GM12878 (cell line): ENCODE results near the gene CRKL. TPM values are rescaled to one million over a fixed set of nuclear protein-coding genes. Genes with fewer than 3 reads are reported as not detected.

ENCODE experiments used
- ATAC-seq: fragments of 200-7000 bp; cut with Tn5 transposase; 3 replicates; pipeline ENCODE4 v1.9.1; 2020; ENCODE audit warnings: mild to moderate bottlenecking, moderate library complexity
- BruUV-seq: library from RNA; stranded (reverse); fragments of 400-500 nt; replicated peaks from 2 replicates; lab custom pipeline; 2021; lab: Mats Ljungman, UMichigan
- CTCF ChIA-PET: fragments of 300-600 bp; sonication (Branson Sonifier 250); formaldehyde crosslinking; extraction: SDS; loops from one replicate; lab custom pipeline; 2021; ENCODE audit warnings: inconsistent platforms; lab: Yijun Ruan, JAX
- POLR2A ChIA-PET: fragments of 350-600 bp; formaldehyde crosslinking; extraction: SDS; loops from one replicate; lab custom pipeline; 2021; ENCODE audit warnings: inconsistent platforms; lab: Charles Lee
- RAD21 ChIA-PET: fragments of 300-600 bp; sonication (Branson Sonifier 250); formaldehyde crosslinking; loops from one replicate; lab custom pipeline; 2023; ENCODE audit warnings: antibody characterized with exemption; ENCODE audit not compliant: unreplicated experiment; lab: Charles Lee
- SMC1A ChIA-PET: fragments of 300-600 bp; sonication (Branson Sonifier 250); formaldehyde crosslinking; loops from one replicate; lab custom pipeline; 2023; ENCODE audit not compliant: unreplicated experiment, uncharacterized antibody; lab: Charles Lee
- DNase-seq: peaks from one replicate; pipeline ENCODE4 v3.0.0-alpha.2; 2011; ENCODE audit warnings: low read depth, low spot score
- FAIRE-seq: peaks from 3 replicates; lab custom pipeline; 2011; peaks lifted over from hg19 to GRCh38; lab: Jason Lieb, UNC
- H2AFZ ChIP-seq: 2 replicates; pipeline ENCODE4 v1.6.0; 2011; ENCODE audit warnings: low read depth, low read length, control low read depth; ENCODE audit not compliant: control insufficient read depth
- H3K27ac ChIP-seq: 2 replicates; pipeline ENCODE4 v1.5.1; 2011; ENCODE audit warnings: control low read depth; ENCODE audit not compliant: control insufficient read depth, insufficient read depth
- H3K27me3 ChIP-seq, 2 experiments: replicated peaks in 1 of 2; 2 replicates each; pipeline versions ENCODE4 v1.6.0 to v1.6.1; 2011; ENCODE audit warnings: low read length in 1 of 2; ENCODE audit not compliant: control insufficient read depth in 2 of 2, insufficient read depth in 2 of 2
- H3K36me3 ChIP-seq, 2 experiments: 2 replicates each; pipeline ENCODE4 v1.5.1; 2011; ENCODE audit warnings: low read length in 1 of 2; ENCODE audit not compliant: control insufficient read depth in 2 of 2, insufficient read depth in 2 of 2
- H3K4me1 ChIP-seq: 2 replicates; pipeline ENCODE4 v1.6.1; 2011; ENCODE audit warnings: mild to moderate bottlenecking, low read length, moderate library complexity, mixed read lengths; ENCODE audit not compliant: control insufficient read depth, insufficient read depth
- H3K4me2 ChIP-seq: 2 replicates; pipeline ENCODE4 v1.6.0; 2011; ENCODE audit warnings: control low read depth; ENCODE audit not compliant: control insufficient read depth, insufficient read depth
- H3K4me3 ChIP-seq: fragments of 200-600 bp; sonication (generic); 2 replicates; pipeline ENCODE4 v1.5.1; 2016
- H3K79me2 ChIP-seq: 2 replicates; pipeline ENCODE4 v1.6.0; 2011; ENCODE audit warnings: low read length; ENCODE audit not compliant: control insufficient read depth, insufficient read depth
- H3K9ac ChIP-seq: 2 replicates; pipeline ENCODE4 v1.8.0; 2011; ENCODE audit warnings: low read length, control low read depth, mixed read lengths; ENCODE audit not compliant: control insufficient read depth, insufficient read depth
- H3K9me3 ChIP-seq: replicated peaks from 3 replicates; pipeline ENCODE4 v1.5.1; 2011; ENCODE audit warnings: mild to moderate bottlenecking, low read length; ENCODE audit not compliant: control insufficient read depth, insufficient read depth
- H4K20me1 ChIP-seq: 2 replicates; pipeline ENCODE4 v1.6.0; 2011; ENCODE audit not compliant: control insufficient read depth, insufficient read depth
- BACH1 ChIP-seq: fragments of 450-650 bp; IDR thresholded peaks from 2 replicates; pipeline ENCODE4 v1.6.1; 2017; ENCODE audit warnings: mild to moderate bottlenecking, borderline replicate concordance
- BCL11A ChIP-seq: IDR thresholded peaks from 2 replicates; pipeline ENCODE4 v1.6.1; 2011; ENCODE audit warnings: low read depth, low read length
- DPF2 ChIP-seq: fragments of 450-650 bp; IDR thresholded peaks from 2 replicates; pipeline ENCODE4 v1.6.1; 2017; ENCODE audit warnings: mild to moderate bottlenecking
- HDAC2 ChIP-seq: fragments of 200-600 bp; sonication (generic); IDR thresholded peaks from 2 replicates; pipeline ENCODE4 v1.6.1; 2017
- MEF2A ChIP-seq: IDR thresholded peaks from 2 replicates; pipeline ENCODE4 v1.6.1; 2011; ENCODE audit warnings: low read depth, mild to moderate bottlenecking, low read length, moderate library complexity; ENCODE audit not compliant: insufficient read depth
- MTA2 ChIP-seq: fragments of 450-650 bp; IDR thresholded peaks from 2 replicates; pipeline ENCODE4 v1.6.1; 2016; ENCODE audit warnings: low read depth, mild to moderate bottlenecking, moderate library complexity
- NFXL1 ChIP-seq: fragments of 450-650 bp; IDR thresholded peaks from 2 replicates; pipeline ENCODE4 v1.6.1; 2017; ENCODE audit warnings: antibody characterized with exemption, mild to moderate bottlenecking, borderline replicate concordance
- PAX8 ChIP-seq: fragments of 450-650 bp; IDR thresholded peaks from 2 replicates; pipeline ENCODE4 v1.6.1; 2017; ENCODE audit warnings: mild to moderate bottlenecking, moderate library complexity
- RBBP5 ChIP-seq: fragments of 200-600 bp; sonication (generic); conservative IDR thresholded peaks from 2 replicates; pipeline ENCODE4 v1.6.1; 2016
- SUPT20H ChIP-seq: IDR thresholded peaks from 2 replicates; pipeline ENCODE4 v1.6.1; 2011; ENCODE audit warnings: low read depth, mild to moderate bottlenecking, low read length, moderate library complexity, borderline replicate concordance; ENCODE audit not compliant: control insufficient read depth
- ZSCAN29 ChIP-seq: fragments of 450-650 bp; IDR thresholded peaks from 2 replicates; pipeline ENCODE4 v1.6.1; 2017; ENCODE audit warnings: mild to moderate bottlenecking, moderate library complexity
- ZZZ3 ChIP-seq: IDR thresholded peaks from 2 replicates; pipeline ENCODE4 v1.6.1; 2011; ENCODE audit warnings: low read depth; ENCODE audit not compliant: control insufficient read depth, insufficient read length
- WGBS: methylation state at CpG from one replicate; pipeline ENCODE4 v1.1.6; 2016; ENCODE audit warnings: low lambda C conversion rate; ENCODE audit not compliant: insufficient replicate concordance, insufficient coverage; ENCODE audit errors: missing lambda C conversion rate; 5-methylcytosine and 5-hydroxymethylcytosine counted together
- in situ Hi-C: fragments of 300-500 bp; cut with MboI; formaldehyde crosslinking; loops from 9 replicates; pipeline ENCODE4 v1.14.3; 2018; ENCODE audit warnings: mixed read lengths
- intact Hi-C: fragments of 100-400 bp; cut with micrococcal nuclease; formaldehyde crosslinking; loops from one replicate; pipeline ENCODE4 v1.14.2; 2022; ENCODE audit not compliant: unreplicated experiment
- polyA plus RNA-seq, 11 experiments: library from polyadenylated mRNA; depleted of rRNA in 4 of 11; unstranded in 6 of 11; stranded (reverse) in 5 of 11; fragments of >200 nt; fragmentation: Nextera tagmentation in 4 of 11; fragmentation: Illumina TruSeq in 1 of 11; extraction: Ambion mirVana in 4 of 11; extraction: Trizol in 1 of 11; gene quantifications; 1 replicate in 1 of 11; 2 replicates in 10 of 11; pipeline versions ENCODE4 v1.2.1 to v1.2.3, GENCODE V29; 2011 to 2016; ENCODE audit warnings: inconsistent platforms in 2 of 11, missing spikeins in 2 of 11, low read depth in 1 of 11
- total RNA-seq, 4 experiments: library from RNA; depleted of rRNA in 3 of 4; stranded (reverse); fragments of >200 nt in 3 of 4; fragmentation: Illumina TruSeq in 1 of 4; extraction: Trizol in 1 of 4; gene quantifications; 2 replicates each; pipeline versions ENCODE4 v1.2.1 to v1.2.3, GENCODE V29; 2013 to 2021
- TF ChIP-seq, protein P1 (sequence below): fragments of 450-650 bp; formaldehyde crosslinking; IDR thresholded peaks from 2 replicates; pipeline ENCODE4 v1.4.0; 2020; ENCODE audit warnings: mild to moderate bottlenecking, moderate library complexity
- TF ChIP-seq, protein P2 (sequence below): fragments of 450-650 bp; IDR thresholded peaks from 2 replicates; pipeline ENCODE4 v1.6.1; 2016; ENCODE audit warnings: mild to moderate bottlenecking
- TF ChIP-seq, protein P3 (sequence below): fragments of 150-350 bp; IDR thresholded peaks from 2 replicates; pipeline ENCODE4 v1.6.1; 2016; ENCODE audit warnings: low read depth, low read length

The CRKL gene
- total and polyA plus RNA-seq, 10 of the 15 experiments (the other 5 are each of a cell fraction or from before 2014, with no cell fraction given): 12.6 to 61.2 (median 32.7) TPM

DNA sequence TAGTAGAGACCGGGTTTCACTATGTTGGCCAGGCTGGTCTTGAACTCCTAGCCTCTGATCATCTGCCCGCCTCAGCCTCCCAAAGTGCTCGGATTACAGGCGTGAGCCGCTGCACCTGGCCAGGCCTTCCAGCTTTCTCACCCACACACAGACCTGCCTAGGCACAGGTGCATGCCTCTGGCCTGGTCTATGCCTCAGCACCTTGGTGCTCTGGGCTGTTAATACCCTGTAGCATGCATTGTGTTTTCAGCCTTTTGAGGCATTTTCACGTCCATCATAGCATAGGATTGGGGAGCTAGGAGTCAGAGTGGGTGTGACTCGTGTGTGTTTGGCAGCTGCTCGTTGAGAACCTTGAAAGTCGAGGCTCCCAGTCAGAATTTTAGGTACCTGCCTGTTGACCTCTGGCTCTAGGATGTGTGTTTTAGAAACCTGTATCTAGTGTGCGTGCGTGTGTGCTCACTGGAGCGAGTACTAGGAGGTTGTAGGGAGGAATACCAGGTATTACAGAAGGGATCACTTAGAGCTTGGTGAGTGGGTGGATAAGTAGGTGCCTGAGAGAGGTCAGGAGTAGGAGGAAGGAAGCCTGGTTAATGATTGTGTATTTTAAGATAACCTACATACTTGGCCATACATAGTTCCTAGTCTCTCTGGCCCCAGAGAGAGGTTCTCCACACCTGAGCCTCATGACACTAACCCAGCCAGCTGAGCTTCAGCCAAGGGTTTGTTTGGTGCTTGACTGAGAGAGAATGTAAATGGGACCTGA lies 20.0 kb downstream of the CRKL start:
- peaks cover 79% of the 10 kb centered on the region for H3K79me2 ChIP-seq
- H3K9me3 ChIP-seq: no peaks in the 10 kb centered on the region
- ChIA-PET SMC1A (interaction anchor here (1.3 to 1.6 kb wide), 2 partner anchors 15 to 20 kb away, joined by 3 to 4 read pairs; partner anchors contain the start of gene CRKL), CTCF (interaction anchor here (0.6 to 1.8 kb wide), 6 partner anchors 11 to 71 kb away, joined by 3 to 5 read pairs (median 3); no protein-coding TSS in a partner anchor), POLR2A (interaction anchor here (0.6 to 1.2 kb wide), 5 partner anchors 10 to 17 kb away, joined by 3 to 6 read pairs (median 3); no protein-coding TSS in a partner anchor), RAD21 (no interaction called here)
- H3K4me2 ChIP-seq: peak overlapping the region; percentile 34; the same call in 1 of the 2 replicates
- intact Hi-C loops (no loop called here), in situ Hi-C loops (no loop called here)
- H3K27ac ChIP-seq: no peak overlapping the region
- H3K36me3 ChIP-seq: peaks cover 15 to 32% of the 10 kb centered on the region in 2 experiments
- H2AFZ ChIP-seq: no peak overlapping the region
- DNase-seq (no peak), FAIRE-seq (no peak), ATAC-seq (peak; percentile 52)
- H3K27me3 ChIP-seq: no peaks in the 10 kb centered on the region
- BruUV-seq: no TSS peak
- H4K20me1 ChIP-seq: peaks cover 15% of the 10 kb centered on the region
- WGBS: 76% methylated on average over 12 of the region's 12 CpGs
- no peak overlapping the region; the same call in 1 of the 2 replicates for H3K4me3 ChIP-seq
- H3K4me1 ChIP-seq: no peaks in the 10 kb centered on the region
- no peak overlapping the region for H3K9ac ChIP-seq
- TF ChIP-seq BACH1 (no peak), ZZZ3 (no peak), NFXL1 (no peak), ZSCAN29 (no peak), MTA2 (no peak), RBBP5 (no peak), PAX8 (no peak), BCL11A (no peak), MEF2A (no peak), HDAC2 (no peak), DPF2 (no peak), SUPT20H (no peak)
- TF ChIP-seq, protein P1, sequence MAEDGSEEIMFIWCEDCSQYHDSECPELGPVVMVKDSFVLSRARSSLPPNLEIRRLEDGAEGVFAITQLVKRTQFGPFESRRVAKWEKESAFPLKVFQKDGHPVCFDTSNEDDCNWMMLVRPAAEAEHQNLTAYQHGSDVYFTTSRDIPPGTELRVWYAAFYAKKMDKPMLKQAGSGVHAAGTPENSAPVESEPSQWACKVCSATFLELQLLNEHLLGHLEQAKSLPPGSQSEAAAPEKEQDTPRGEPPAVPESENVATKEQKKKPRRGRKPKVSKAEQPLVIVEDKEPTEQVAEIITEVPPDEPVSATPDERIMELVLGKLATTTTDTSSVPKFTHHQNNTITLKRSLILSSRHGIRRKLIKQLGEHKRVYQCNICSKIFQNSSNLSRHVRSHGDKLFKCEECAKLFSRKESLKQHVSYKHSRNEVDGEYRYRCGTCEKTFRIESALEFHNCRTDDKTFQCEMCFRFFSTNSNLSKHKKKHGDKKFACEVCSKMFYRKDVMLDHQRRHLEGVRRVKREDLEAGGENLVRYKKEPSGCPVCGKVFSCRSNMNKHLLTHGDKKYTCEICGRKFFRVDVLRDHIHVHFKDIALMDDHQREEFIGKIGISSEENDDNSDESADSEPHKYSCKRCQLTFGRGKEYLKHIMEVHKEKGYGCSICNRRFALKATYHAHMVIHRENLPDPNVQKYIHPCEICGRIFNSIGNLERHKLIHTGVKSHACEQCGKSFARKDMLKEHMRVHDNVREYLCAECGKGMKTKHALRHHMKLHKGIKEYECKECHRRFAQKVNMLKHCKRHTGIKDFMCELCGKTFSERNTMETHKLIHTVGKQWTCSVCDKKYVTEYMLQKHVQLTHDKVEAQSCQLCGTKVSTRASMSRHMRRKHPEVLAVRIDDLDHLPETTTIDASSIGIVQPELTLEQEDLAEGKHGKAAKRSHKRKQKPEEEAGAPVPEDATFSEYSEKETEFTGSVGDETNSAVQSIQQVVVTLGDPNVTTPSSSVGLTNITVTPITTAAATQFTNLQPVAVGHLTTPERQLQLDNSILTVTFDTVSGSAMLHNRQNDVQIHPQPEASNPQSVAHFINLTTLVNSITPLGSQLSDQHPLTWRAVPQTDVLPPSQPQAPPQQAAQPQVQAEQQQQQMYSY: no peak
- TF ChIP-seq, protein P2, sequence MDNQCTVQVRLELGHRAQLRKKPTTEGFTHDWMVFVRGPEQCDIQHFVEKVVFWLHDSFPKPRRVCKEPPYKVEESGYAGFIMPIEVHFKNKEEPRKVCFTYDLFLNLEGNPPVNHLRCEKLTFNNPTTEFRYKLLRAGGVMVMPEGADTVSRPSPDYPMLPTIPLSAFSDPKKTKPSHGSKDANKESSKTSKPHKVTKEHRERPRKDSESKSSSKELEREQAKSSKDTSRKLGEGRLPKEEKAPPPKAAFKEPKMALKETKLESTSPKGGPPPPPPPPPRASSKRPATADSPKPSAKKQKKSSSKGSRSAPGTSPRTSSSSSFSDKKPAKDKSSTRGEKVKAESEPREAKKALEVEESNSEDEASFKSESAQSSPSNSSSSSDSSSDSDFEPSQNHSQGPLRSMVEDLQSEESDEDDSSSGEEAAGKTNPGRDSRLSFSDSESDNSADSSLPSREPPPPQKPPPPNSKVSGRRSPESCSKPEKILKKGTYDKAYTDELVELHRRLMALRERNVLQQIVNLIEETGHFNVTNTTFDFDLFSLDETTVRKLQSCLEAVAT: no peak
- TF ChIP-seq, protein P3, sequence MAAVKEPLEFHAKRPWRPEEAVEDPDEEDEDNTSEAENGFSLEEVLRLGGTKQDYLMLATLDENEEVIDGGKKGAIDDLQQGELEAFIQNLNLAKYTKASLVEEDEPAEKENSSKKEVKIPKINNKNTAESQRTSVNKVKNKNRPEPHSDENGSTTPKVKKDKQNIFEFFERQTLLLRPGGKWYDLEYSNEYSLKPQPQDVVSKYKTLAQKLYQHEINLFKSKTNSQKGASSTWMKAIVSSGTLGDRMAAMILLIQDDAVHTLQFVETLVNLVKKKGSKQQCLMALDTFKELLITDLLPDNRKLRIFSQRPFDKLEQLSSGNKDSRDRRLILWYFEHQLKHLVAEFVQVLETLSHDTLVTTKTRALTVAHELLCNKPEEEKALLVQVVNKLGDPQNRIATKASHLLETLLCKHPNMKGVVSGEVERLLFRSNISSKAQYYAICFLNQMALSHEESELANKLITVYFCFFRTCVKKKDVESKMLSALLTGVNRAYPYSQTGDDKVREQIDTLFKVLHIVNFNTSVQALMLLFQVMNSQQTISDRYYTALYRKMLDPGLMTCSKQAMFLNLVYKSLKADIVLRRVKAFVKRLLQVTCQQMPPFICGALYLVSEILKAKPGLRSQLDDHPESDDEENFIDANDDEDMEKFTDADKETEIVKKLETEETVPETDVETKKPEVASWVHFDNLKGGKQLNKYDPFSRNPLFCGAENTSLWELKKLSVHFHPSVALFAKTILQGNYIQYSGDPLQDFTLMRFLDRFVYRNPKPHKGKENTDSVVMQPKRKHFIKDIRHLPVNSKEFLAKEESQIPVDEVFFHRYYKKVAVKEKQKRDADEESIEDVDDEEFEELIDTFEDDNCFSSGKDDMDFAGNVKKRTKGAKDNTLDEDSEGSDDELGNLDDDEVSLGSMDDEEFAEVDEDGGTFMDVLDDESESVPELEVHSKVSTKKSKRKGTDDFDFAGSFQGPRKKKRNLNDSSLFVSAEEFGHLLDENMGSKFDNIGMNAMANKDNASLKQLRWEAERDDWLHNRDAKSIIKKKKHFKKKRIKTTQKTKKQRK: no peak
